Duodenal mucosa (tissue), 2 donors: Measurements from ENCODE around the gene C14orf93.

Source experiments
- H3K27ac ChIP-seq: one replicate; pipeline ENCODE4 v1.7.0; 2013; ENCODE audit warnings: low read depth, low read length
- H3K27me3 ChIP-seq, 2 donors: one replicate each; pipeline ENCODE4 v1.7.0; 2013; ENCODE audit warnings: low read length in 2 of 2, control low read depth in 1 of 2; ENCODE audit not compliant: insufficient read depth in 2 of 2, control insufficient read depth in 1 of 2
- H3K36me3 ChIP-seq, 2 donors: one replicate each; pipeline ENCODE4 v1.7.0; 2013; ENCODE audit warnings: low read length in 2 of 2, control low read depth in 1 of 2; ENCODE audit not compliant: insufficient read depth in 2 of 2, control insufficient read depth in 1 of 2
- H3K4me1 ChIP-seq, 2 donors: one replicate each; pipeline ENCODE4 v1.7.0; 2013; ENCODE audit warnings: low read length in 2 of 2, control low read depth in 1 of 2; ENCODE audit not compliant: insufficient read depth in 2 of 2, control insufficient read depth in 1 of 2
- H3K4me3 ChIP-seq, 2 donors: one replicate each; pipeline ENCODE4 v1.7.0; 2013; ENCODE audit warnings: low read length in 2 of 2, low read depth in 1 of 2
- H3K9ac ChIP-seq, 2 donors: one replicate each; pipeline ENCODE4 v1.7.0; 2013; ENCODE audit warnings: low read length in 2 of 2, low read depth in 1 of 2
- H3K9me3 ChIP-seq, 2 donors: one replicate each; pipeline ENCODE4 v1.7.0; 2013; ENCODE audit warnings: low read length in 2 of 2, control low read depth in 1 of 2; ENCODE audit not compliant: control insufficient read depth in 1 of 2

Gene C14orf93

GRCh38 chr14:23033801-23034497 lies 24.0 kb upstream of the C14orf93 start:
- Histone ChIP-seq H3K4me1 (peaks cover 11 to 12% of the 10 kb centered on the region in 2 donors), H3K27ac (peak overlapping the region; percentile 90), H3K9me3 (no peaks in the 10 kb centered on the region), H3K9ac (peak overlapping the region; percentile 96), H3K4me3 (peak overlapping the region; percentile 97 to 98), H3K36me3 (peaks cover 0 to 27% of the 10 kb centered on the region in 2 donors), H3K27me3 (no peaks in the 10 kb centered on the region)

GRCh38 chr14:23033251-23033727 lies 23.3 kb upstream of the C14orf93 start:
- H3K4me3 ChIP-seq: peak overlapping the region; percentile 97 to 98
- H3K9ac ChIP-seq: no peak overlapping the region
- no peaks in the 10 kb centered on the region for H3K27me3 ChIP-seq
- H3K9me3 ChIP-seq: no peaks in the 10 kb centered on the region
- peaks cover 11 to 12% of the 10 kb centered on the region in 2 donors for H3K4me1 ChIP-seq
- peaks cover 0 to 32% of the 10 kb centered on the region in 2 donors for H3K36me3 ChIP-seq
- no peak overlapping the region for H3K27ac ChIP-seq

- Histone ChIP-seq H3K36me3 (peaks cover 4 to 36% of the 10 kb centered on the region in 2 donors), H3K9ac (no peak overlapping the region), H3K27me3 (no peaks in the 10 kb centered on the region), H3K27ac (no peak overlapping the region), H3K4me3 (no peak overlapping the region), H3K4me1 (peaks cover 11 to 12% of the 10 kb centered on the region in 2 donors), H3K9me3 (no peaks in the 10 kb centered on the region)
Measured at GRCh38 chr14:23030936-23031335, 21.0 kb upstream of the C14orf93 start.

- Histone ChIP-seq H3K9ac (no peak overlapping the region), H3K4me3 (no peak overlapping the region), H3K27ac (no peak overlapping the region), H3K4me1 (peaks cover 8% of the 10 kb centered on the region in 2 donors), H3K36me3 (peaks cover 12 to 49% of the 10 kb centered on the region in 2 donors), H3K9me3 (no peaks in the 10 kb centered on the region), H3K27me3 (no peaks in the 10 kb centered on the region)
Measured at GRCh38 chr14:23028799-23029198, 18.9 kb upstream of the C14orf93 start.

GRCh38 chr14:23025151-23025814 lies 15.3 kb upstream of the C14orf93 start:
- H3K9ac ChIP-seq: no peak overlapping the region
- no peaks in the 10 kb centered on the region for H3K9me3 ChIP-seq
- H3K27me3 ChIP-seq: no peaks in the 10 kb centered on the region
- no peak overlapping the region for H3K4me3 ChIP-seq
- no peak overlapping the region for H3K27ac ChIP-seq
- H3K4me1 ChIP-seq: no peaks in the 10 kb centered on the region
- H3K36me3 ChIP-seq: peaks cover 12 to 28% of the 10 kb centered on the region in 2 donors

GRCh38 chr14:23024612-23025075 lies 14.7 kb upstream of the C14orf93 start:
- Histone ChIP-seq H3K27ac (no peak overlapping the region), H3K36me3 (peaks cover 12 to 28% of the 10 kb centered on the region in 2 donors), H3K9ac (no peak overlapping the region), H3K4me3 (no peak overlapping the region), H3K4me1 (no peaks in the 10 kb centered on the region), H3K9me3 (no peaks in the 10 kb centered on the region), H3K27me3 (no peaks in the 10 kb centered on the region)

- no peaks in the 10 kb centered on the region for H3K9me3 ChIP-seq
- H3K36me3 ChIP-seq: peaks cover 12 to 20% of the 10 kb centered on the region in 2 donors
- H3K4me3 ChIP-seq: no peak overlapping the region
- H3K27ac ChIP-seq: no peak overlapping the region
- no peaks in the 10 kb centered on the region for H3K4me1 ChIP-seq
- no peak overlapping the region for H3K9ac ChIP-seq
- H3K27me3 ChIP-seq: no peaks in the 10 kb centered on the region
Measured at GRCh38 chr14:23023795-23024152, 13.8 kb upstream of the C14orf93 start.

GRCh38 chr14:23023022-23023794 lies 13.3 kb upstream of the C14orf93 start:
- no peaks in the 10 kb centered on the region for H3K4me1 ChIP-seq

GRCh38 chr14:23021889-23022442 lies 12.0 kb upstream of the C14orf93 start:
- Histone ChIP-seq H3K9ac (no peak overlapping the region), H3K4me1 (no peaks in the 10 kb centered on the region), H3K9me3 (no peaks in the 10 kb centered on the region), H3K36me3 (peaks cover 12 to 17% of the 10 kb centered on the region in 2 donors), H3K27me3 (no peaks in the 10 kb centered on the region), H3K27ac (no peak overlapping the region), H3K4me3 (no peak overlapping the region)

More at GRCh38 chr14:23023022-23023794, 13.3 kb upstream of the C14orf93 start:
- Histone ChIP-seq H3K27ac (no peak overlapping the region), H3K27me3 (no peaks in the 10 kb centered on the region), H3K4me3 (no peak overlapping the region), H3K9me3 (no peaks in the 10 kb centered on the region), H3K36me3 (peaks cover 12 to 17% of the 10 kb centered on the region in 2 donors), H3K9ac (no peak overlapping the region)
